ENCODE data around the gene SDCCAG8. TPM values are rescaled to one million over a fixed set of nuclear protein-coding genes. Genes with fewer than 3 reads are reported as not detected.

Gene SDCCAG8
- polyA plus RNA-seq, 2 of the 4 experiments (the other 2 are of a cell fraction), result 48.8 to 64.8 TPM

DNA sequence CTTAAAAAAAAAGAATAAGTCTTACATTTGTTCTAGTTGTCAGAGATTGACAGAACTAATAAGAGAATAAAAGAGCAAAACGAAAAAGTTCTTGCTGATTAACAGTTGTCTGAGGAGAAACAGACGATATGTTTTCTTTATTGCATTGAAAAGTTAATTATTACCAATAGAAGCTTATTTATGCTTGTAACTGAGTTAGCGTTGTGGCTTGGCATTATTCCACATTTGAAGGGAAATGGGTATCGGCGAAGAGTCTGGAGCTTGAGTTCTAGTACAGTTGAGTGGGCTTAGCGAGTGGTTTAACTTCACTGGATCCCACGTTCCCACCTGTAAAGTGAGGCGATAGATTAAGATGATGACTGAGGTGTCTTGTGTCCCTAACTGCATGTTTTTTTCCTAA lies 109.0 kb downstream of the SDCCAG8 start (continued):
- TF ChIP-seq CBX2 (IDR thresholded peaks at IDR 0.05; ENCODE audit: borderline replicate concordance, low read depth) (no peak), HEYL (CRISPR knock-in tag; IDR thresholded peaks at IDR 0.05) (no peak), HOXB13 (CRISPR knock-in tag; IDR thresholded peaks at IDR 0.05; ENCODE audit: low read depth) (no peak)

DNA sequence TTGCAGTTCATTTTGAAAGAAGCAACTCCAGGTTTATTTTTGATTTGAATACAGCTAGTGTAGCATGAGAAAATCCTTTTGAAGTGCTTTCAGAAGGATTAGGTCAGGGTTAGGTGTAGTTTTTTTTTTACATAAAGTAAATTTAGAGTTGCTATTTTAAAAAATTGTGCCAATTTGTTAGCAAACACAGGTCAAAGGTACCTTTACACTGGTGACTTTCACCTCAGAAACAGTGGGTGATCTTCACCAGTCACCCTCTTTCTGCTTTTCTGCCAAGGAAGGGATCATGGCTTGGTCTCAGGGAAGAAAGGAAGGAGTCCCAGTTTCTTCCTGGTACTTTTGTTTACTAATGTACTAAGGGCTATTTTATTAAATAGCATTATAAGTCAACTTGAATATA lies 111.5 kb downstream of the SDCCAG8 start:
- ChIA-PET CTCF (interaction anchor here (0.6 kb wide), 1 partner anchor 215 kb away, joined by 3 read pairs; no protein-coding TSS in a partner anchor), POLR2A (no interaction called here)
- no peak overlapping the region for H3K27ac ChIP-seq
- H3K4me1 ChIP-seq, result peaks cover 10% of the 10 kb centered on the region; the same call in 2 of the 3 replicates
- H3K4me3 ChIP-seq, result no peak overlapping the region
- DNase-seq (ENCODE audit: low read depth in 1 of 2, low spot score in 1 of 2) (no peak), ATAC-seq (no peak), FAIRE-seq (no peak)
- no peaks in the 10 kb centered on the region for H3K9me3 ChIP-seq
- no peak overlapping the region for H3K4me2 ChIP-seq
- TF ChIP-seq MYC (IDR thresholded peaks at IDR 0.05; ENCODE audit: borderline replicate concordance, low read length) (no peak), BHLHE40 (IDR thresholded peaks at IDR 0.05; ENCODE audit: low read depth, low read length) (no peak), SMC3 (IDR thresholded peaks at IDR 0.05) (no peak), ZFP36 (IDR thresholded peaks at IDR 0.05; ENCODE audit: borderline replicate concordance, partially characterized antibody) (no peak), FOSB (CRISPR knock-in tag; IDR thresholded peaks at IDR 0.05) (no peak), CEBPB (IDR thresholded peaks at IDR 0.05) (no peak)

DNA sequence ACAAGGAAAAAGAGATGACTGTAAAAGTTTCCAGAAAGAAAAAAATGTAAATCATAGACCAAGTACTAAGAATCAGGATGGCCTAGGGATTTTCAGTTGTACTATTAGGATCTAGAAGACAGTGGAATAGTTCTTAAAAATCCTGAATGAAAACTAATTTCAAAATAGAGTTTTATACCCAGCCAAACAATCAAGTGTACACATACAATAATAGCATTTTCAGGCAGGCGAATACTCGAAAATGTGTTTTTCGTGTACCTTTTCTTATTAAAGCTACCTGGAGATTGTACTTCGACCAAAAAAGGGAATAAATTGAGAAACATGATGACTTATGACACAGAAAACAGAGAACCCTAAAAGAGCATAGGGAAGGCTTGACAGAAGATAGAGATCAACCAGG lies 118.6 kb downstream of the SDCCAG8 start:
- WGBS (ENCODE audit: missing lambda C conversion rate), result 74% methylated on average over 4 of the region's 4 CpGs
- ATAC-seq (no peak), FAIRE-seq (no peak), DNase-seq (ENCODE audit: low read depth in 1 of 2, low spot score in 1 of 2) (no peak)
- ChIA-PET CTCF (no interaction called here), POLR2A (no interaction called here)
- no peak overlapping the region for H3K4me3 ChIP-seq
- H3K4me2 ChIP-seq, result no peak overlapping the region
- H3K4me1 ChIP-seq, result no peaks in the 10 kb centered on the region
- TF ChIP-seq ZFP36 (IDR thresholded peaks at IDR 0.05; ENCODE audit: borderline replicate concordance, partially characterized antibody) (no peak), CBX8 (IDR thresholded peaks at IDR 0.05) (no peak), CHD2 (IDR thresholded peaks at IDR 0.05; ENCODE audit: low read length, partially characterized antibody) (no peak), PHF8 (IDR thresholded peaks at IDR 0.05; ENCODE audit: borderline replicate concordance, low read depth) (no peak), JUNB (IDR thresholded peaks at IDR 0.05) (no peak), FOXS1 (CRISPR knock-in tag; IDR thresholded peaks at IDR 0.05) (no peak), HOXA7 (CRISPR knock-in tag; IDR thresholded peaks at IDR 0.05) (no peak), RFX5 (IDR thresholded peaks at IDR 0.05) (no peak), HOXB5 (CRISPR knock-in tag; IDR thresholded peaks at IDR 0.05) (no peak), POLR2AphosphoS2 (conservative IDR thresholded peaks at IDR 0.05; ENCODE audit: low read length) (no peak), POLR2A (IDR thresholded peaks at IDR 0.05; ENCODE audit: low read length) (no peak), KDM5A (IDR thresholded peaks at IDR 0.05) (no peak)
- TF ChIP-seq, protein P1, sequence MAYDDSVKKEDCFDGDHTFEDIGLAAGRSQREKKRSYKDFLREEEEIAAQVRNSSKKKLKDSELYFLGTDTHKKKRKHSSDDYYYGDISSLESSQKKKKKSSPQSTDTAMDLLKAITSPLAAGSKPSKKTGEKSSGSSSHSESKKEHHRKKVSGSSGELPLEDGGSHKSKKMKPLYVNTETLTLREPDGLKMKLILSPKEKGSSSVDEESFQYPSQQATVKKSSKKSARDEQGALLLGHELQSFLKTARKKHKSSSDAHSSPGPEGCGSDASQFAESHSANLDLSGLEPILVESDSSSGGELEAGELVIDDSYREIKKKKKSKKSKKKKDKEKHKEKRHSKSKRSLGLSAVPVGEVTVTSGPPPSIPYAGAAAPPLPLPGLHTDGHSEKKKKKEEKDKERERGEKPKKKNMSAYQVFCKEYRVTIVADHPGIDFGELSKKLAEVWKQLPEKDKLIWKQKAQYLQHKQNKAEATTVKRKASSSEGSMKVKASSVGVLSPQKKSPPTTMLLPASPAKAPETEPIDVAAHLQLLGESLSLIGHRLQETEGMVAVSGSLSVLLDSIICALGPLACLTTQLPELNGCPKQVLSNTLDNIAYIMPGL (CRISPR knock-in tag; IDR thresholded peaks at IDR 0.05; ENCODE audit: borderline replicate concordance), result no peak
- TF ChIP-seq, protein P2, sequence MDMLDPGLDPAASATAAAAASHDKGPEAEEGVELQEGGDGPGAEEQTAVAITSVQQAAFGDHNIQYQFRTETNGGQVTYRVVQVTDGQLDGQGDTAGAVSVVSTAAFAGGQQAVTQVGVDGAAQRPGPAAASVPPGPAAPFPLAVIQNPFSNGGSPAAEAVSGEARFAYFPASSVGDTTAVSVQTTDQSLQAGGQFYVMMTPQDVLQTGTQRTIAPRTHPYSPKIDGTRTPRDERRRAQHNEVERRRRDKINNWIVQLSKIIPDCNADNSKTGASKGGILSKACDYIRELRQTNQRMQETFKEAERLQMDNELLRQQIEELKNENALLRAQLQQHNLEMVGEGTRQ (IDR thresholded peaks at IDR 0.05), result no peak
- peaks cover 14% of the 10 kb centered on the region for H3K9me3 ChIP-seq
- no peak overlapping the region for H3K27ac ChIP-seq

DNA sequence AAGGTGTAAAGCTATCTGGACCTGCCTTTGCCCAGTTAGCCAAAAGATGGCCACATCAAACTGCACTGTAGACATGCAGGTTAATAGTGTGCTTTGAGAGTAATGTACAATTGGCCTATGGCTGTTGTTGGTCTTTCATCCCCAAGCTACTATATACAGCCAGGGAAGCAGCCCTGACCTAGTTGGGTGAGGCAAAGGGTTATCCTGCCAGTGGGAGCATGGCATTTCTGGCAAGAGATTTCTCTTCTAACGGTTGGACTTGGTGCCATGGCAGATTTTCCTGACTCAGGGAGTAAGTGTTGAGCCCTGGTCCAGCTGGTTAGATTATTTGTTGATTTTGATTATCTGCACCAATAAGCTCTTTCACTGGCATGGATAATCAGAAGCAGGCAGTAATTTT lies 119.8 kb downstream of the SDCCAG8 start:
- ChIA-PET CTCF (no interaction called here), POLR2A (no interaction called here)
- H3K27ac ChIP-seq, result no peak overlapping the region
- TF ChIP-seq HOXB13 (CRISPR knock-in tag; IDR thresholded peaks at IDR 0.05; ENCODE audit: low read depth) (no peak), FOSL2 (IDR thresholded peaks at IDR 0.05) (no peak), FOSL2 (CRISPR knock-in tag; IDR thresholded peaks at IDR 0.05) (no peak), EHF (CRISPR knock-in tag; IDR thresholded peaks at IDR 0.05) (no peak), RNF2 (IDR thresholded peaks at IDR 0.05; ENCODE audit: borderline replicate concordance, low read depth) (no peak), MAFK (IDR thresholded peaks at IDR 0.05; ENCODE audit: partially characterized antibody) (no peak), HEYL (CRISPR knock-in tag; IDR thresholded peaks at IDR 0.05) (no peak)
- TF ChIP-seq, protein P3, sequence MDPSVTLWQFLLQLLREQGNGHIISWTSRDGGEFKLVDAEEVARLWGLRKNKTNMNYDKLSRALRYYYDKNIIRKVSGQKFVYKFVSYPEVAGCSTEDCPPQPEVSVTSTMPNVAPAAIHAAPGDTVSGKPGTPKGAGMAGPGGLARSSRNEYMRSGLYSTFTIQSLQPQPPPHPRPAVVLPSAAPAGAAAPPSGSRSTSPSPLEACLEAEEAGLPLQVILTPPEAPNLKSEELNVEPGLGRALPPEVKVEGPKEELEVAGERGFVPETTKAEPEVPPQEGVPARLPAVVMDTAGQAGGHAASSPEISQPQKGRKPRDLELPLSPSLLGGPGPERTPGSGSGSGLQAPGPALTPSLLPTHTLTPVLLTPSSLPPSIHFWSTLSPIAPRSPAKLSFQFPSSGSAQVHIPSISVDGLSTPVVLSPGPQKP (IDR thresholded peaks at IDR 0.05; ENCODE audit: low read depth, low read length), result no peak
- TF ChIP-seq, protein P4, sequence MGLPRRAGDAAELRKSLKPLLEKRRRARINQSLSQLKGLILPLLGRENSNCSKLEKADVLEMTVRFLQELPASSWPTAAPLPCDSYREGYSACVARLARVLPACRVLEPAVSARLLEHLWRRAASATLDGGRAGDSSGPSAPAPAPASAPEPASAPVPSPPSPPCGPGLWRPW (IDR thresholded peaks at IDR 0.05), result no peak
- TF ChIP-seq, protein P5, sequence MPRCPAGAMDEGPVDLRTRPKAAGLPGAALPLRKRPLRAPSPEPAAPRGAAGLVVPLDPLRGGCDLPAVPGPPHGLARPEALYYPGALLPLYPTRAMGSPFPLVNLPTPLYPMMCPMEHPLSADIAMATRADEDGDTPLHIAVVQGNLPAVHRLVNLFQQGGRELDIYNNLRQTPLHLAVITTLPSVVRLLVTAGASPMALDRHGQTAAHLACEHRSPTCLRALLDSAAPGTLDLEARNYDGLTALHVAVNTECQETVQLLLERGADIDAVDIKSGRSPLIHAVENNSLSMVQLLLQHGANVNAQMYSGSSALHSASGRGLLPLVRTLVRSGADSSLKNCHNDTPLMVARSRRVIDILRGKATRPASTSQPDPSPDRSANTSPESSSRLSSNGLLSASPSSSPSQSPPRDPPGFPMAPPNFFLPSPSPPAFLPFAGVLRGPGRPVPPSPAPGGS (IDR thresholded peaks at IDR 0.05), result no peak
- no peak overlapping the region for H3K4me3 ChIP-seq
- FAIRE-seq (no peak), DNase-seq (ENCODE audit: low read depth in 1 of 2, low spot score in 1 of 2) (no peak), ATAC-seq (no peak)
- H3K4me2 ChIP-seq, result no peak overlapping the region
- 100% methylated on average over 1 of the region's 1 CpG for WGBS (ENCODE audit: missing lambda C conversion rate)
- peaks cover 14% of the 10 kb centered on the region for H3K9me3 ChIP-seq
- no peaks in the 10 kb centered on the region for H3K4me1 ChIP-seq

All from A549 (cell line).